ENCODE measurements around the gene AATF.

The AATF gene

DNA sequence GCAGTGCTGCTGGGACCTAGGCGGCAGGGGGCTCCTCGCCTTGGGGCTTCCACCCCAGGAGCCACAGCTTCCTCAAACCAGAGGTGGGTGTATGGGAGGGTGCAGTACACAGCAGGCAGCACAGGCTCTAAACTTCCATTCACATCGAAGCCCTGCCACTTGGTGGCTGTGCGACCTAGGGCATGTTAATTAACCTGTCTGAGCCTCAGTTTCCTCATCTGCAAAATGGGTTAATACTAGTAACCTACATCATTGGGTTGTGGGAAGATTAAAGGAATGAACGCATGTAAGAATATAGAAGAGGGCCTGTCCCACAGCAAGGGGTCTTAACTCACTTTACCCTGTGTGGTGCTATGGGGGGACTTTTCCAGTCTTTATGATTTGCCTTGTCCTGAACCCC, 38.2 kb upstream of the AATF start:
- no peak for TF ChIP-seq MYC (IDR thresholded peaks at IDR 0.05; ENCODE audit: low read depth, low read length)
- no peak for TF ChIP-seq CTCF (IDR thresholded peaks at IDR 0.05; ENCODE audit: low read depth, low read length)
- TF ChIP-seq, protein P1, sequence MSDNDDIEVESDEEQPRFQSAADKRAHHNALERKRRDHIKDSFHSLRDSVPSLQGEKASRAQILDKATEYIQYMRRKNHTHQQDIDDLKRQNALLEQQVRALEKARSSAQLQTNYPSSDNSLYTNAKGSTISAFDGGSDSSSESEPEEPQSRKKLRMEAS (IDR thresholded peaks at IDR 0.05; ENCODE audit: low read depth, low read length), result no peak
- no peak for TF ChIP-seq POLR2A (IDR thresholded peaks at IDR 0.05; ENCODE audit: extremely low read depth, insufficient read length)
- DNase-seq (ENCODE audit: low read depth), result peak; percentile 21
- H3K4me3 ChIP-seq (ENCODE audit: low read depth, low read length), result no peak overlapping the region

DNA sequence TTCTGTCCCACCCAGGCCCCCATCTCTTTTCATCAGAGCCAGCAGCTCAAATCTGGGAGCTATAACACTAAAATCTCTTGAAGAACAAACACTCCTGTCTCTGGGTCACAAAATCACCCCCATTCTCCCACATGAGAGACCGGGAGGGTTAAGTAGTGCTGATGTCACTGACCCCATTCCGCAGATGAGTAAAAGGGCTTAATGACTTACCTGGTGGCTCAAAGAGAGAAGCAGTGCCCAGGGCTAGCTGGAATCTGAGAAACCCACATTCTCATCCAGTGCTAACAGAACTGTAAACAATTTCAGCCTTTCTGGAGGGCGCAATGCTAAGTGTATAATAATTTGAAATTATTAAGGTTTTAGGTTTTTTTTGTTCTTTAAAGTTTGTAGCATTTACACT, 37.8 kb upstream of the AATF start:
- TF ChIP-seq MYC (IDR thresholded peaks at IDR 0.05; ENCODE audit: low read depth, low read length) (no peak), CTCF (IDR thresholded peaks at IDR 0.05; ENCODE audit: low read depth, low read length) (no peak), POLR2A (IDR thresholded peaks at IDR 0.05; ENCODE audit: extremely low read depth, insufficient read length) (no peak)
- TF ChIP-seq, protein P1 (IDR thresholded peaks at IDR 0.05; ENCODE audit: low read depth, low read length), result no peak
- no peak for DNase-seq (ENCODE audit: low read depth)
- no peak overlapping the region for H3K4me3 ChIP-seq (ENCODE audit: low read depth, low read length)

- H3K4me3 ChIP-seq (ENCODE audit: low read depth, low read length), result no peak overlapping the region
- no peak for DNase-seq (ENCODE audit: low read depth)
- TF ChIP-seq, protein P1 (IDR thresholded peaks at IDR 0.05; ENCODE audit: low read depth, low read length), result no peak
These were observed 35.6 kb upstream of the AATF start for GRCh38 chr17:36913132-36913531.

DNA sequence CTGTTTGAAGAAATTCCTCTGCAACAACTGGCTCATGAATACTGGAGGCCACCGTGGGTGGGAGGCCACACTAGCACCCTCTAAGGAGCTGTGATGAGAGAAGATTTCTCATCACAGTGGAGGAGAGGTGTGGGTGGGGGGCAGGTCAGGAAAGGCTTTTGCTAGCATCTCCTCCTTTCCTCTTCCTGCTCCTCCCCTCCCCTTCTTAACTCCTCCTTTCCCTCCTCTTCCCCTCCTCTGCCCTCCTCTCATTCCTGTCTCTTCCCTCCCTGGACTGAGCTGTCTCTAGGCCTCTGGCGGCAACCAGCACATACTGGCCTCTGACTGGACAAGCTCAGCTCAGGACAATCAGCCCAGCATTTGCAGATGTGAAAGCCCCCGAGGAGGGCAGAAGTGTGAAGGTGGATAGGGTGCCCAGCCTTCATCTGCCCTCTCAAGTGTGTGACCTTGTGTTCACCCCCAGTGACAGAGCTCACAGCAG, 30.5 kb upstream of the AATF start:
- no peak for DNase-seq (ENCODE audit: low read depth)
- TF ChIP-seq MYC (IDR thresholded peaks at IDR 0.05; ENCODE audit: low read depth, low read length), result no peak
- no peak for TF ChIP-seq POLR2A (IDR thresholded peaks at IDR 0.05; ENCODE audit: extremely low read depth, insufficient read length)
- TF ChIP-seq, protein P1 (IDR thresholded peaks at IDR 0.05; ENCODE audit: low read depth, low read length), result no peak
- no peak for TF ChIP-seq CTCF (IDR thresholded peaks at IDR 0.05; ENCODE audit: low read depth, low read length)

GRCh38 chr17:36919407-36919968, 29.3 kb upstream of the AATF start:
- no peak for TF ChIP-seq POLR2A (IDR thresholded peaks at IDR 0.05; ENCODE audit: extremely low read depth, insufficient read length)
- no peak for TF ChIP-seq CTCF (IDR thresholded peaks at IDR 0.05; ENCODE audit: low read depth, low read length)
- TF ChIP-seq, protein P1 (IDR thresholded peaks at IDR 0.05; ENCODE audit: low read depth, low read length), result no peak
- TF ChIP-seq MYC (IDR thresholded peaks at IDR 0.05; ENCODE audit: low read depth, low read length), result no peak
- no peak for DNase-seq (ENCODE audit: low read depth)
- H3K4me3 ChIP-seq (ENCODE audit: low read depth, low read length), result no peak overlapping the region

More for the DNA sequence above, 30.5 kb upstream of the AATF start:
- no peak overlapping the region for H3K4me3 ChIP-seq (ENCODE audit: low read depth, low read length)

- TF ChIP-seq MYC (IDR thresholded peaks at IDR 0.05; ENCODE audit: low read depth, low read length) (no peak), CTCF (IDR thresholded peaks at IDR 0.05; ENCODE audit: low read depth, low read length) (no peak), POLR2A (IDR thresholded peaks at IDR 0.05; ENCODE audit: extremely low read depth, insufficient read length) (no peak)
- TF ChIP-seq, protein P1 (IDR thresholded peaks at IDR 0.05; ENCODE audit: low read depth, low read length), result no peak
- no peak for DNase-seq (ENCODE audit: low read depth)
- H3K4me3 ChIP-seq (ENCODE audit: low read depth, low read length), result no peak overlapping the region
These were observed 28.4 kb upstream of the AATF start for GRCh38 chr17:36920032-36921005.

All from NB4 (cell line).